Keratinocyte (primary cell): ENCODE data around the gene TBC1D8. TPM values are rescaled to one million over a fixed set of nuclear protein-coding genes. Genes with fewer than 3 reads are reported as not detected.

ENCODE experiments used
- DNase-seq: peaks from one replicate; pipeline ENCODE4 v3.0.0-alpha.2; 2011; ENCODE audit warnings: low read depth, missing footprints, low spot score
- FAIRE-seq: peaks from 2 replicates; lab custom pipeline; 2011; peaks lifted over from hg19 to GRCh38; lab: Jason Lieb, UNC
- H2AFZ ChIP-seq: 2 replicates; pipeline ENCODE4 v1.6.0; 2012; ENCODE audit warnings: low read length, control low read depth, inconsistent platforms; ENCODE audit not compliant: control insufficient read depth
- H3K27ac ChIP-seq: 2 replicates; pipeline ENCODE4 v1.5.1; 2011; ENCODE audit warnings: low read length; ENCODE audit not compliant: control insufficient read depth, insufficient read depth
- H3K27me3 ChIP-seq: 3 replicates; pipeline ENCODE4 v1.6.0; 2011; ENCODE audit warnings: low read length; ENCODE audit not compliant: control insufficient read depth, insufficient read depth; ENCODE audit errors: extremely low read depth
- H3K36me3 ChIP-seq, 2 experiments: 2 replicates in 1 of 2; 3 replicates in 1 of 2; pipeline ENCODE4 v1.5.1; 2011; ENCODE audit warnings: low read length in 2 of 2, mild to moderate bottlenecking in 1 of 2; ENCODE audit not compliant: control insufficient read depth in 2 of 2, insufficient read depth in 2 of 2; ENCODE audit errors: extremely low read depth in 1 of 2
- H3K4me1 ChIP-seq: 3 replicates; pipeline ENCODE4 v1.5.1; 2011; ENCODE audit warnings: low read length; ENCODE audit not compliant: control insufficient read depth, insufficient read depth; ENCODE audit errors: extremely low read depth
- H3K4me2 ChIP-seq: 3 replicates; pipeline ENCODE4 v1.6.0; 2011; ENCODE audit warnings: low read depth, low read length; ENCODE audit not compliant: control insufficient read depth, insufficient read depth; ENCODE audit errors: extremely low read depth
- H3K4me3 ChIP-seq, 3 experiments: fragments of 200-600 bp in 1 of 3; sonication (generic) in 1 of 3; 2 replicates in 2 of 3; 3 replicates in 1 of 3; pipeline ENCODE4 v1.5.1; 2011 to 2016; ENCODE audit warnings: low read length in 3 of 3, mild to moderate bottlenecking in 3 of 3, control low read depth in 2 of 3, inconsistent platforms in 1 of 3, low read depth in 1 of 3, mixed read lengths in 1 of 3, mixed run types in 1 of 3, moderate library complexity in 1 of 3; ENCODE audit not compliant: control insufficient read depth in 2 of 3, insufficient read depth in 2 of 3; ENCODE audit errors: extremely low read depth in 1 of 3
- H3K79me2 ChIP-seq: 2 replicates; pipeline ENCODE4 v1.6.0; 2012; ENCODE audit warnings: low read length; ENCODE audit not compliant: control insufficient read depth, insufficient read depth
- H3K9ac ChIP-seq: 3 replicates; pipeline ENCODE4 v1.6.0; 2011; ENCODE audit warnings: low read length; ENCODE audit not compliant: control insufficient read depth, insufficient read depth; ENCODE audit errors: extremely low read depth
- H3K9me1 ChIP-seq: 3 replicates; pipeline ENCODE4 v1.6.0; 2011; ENCODE audit warnings: low read length; ENCODE audit not compliant: control insufficient read depth, insufficient read depth; ENCODE audit errors: extremely low read depth
- H3K9me3 ChIP-seq: 2 replicates; pipeline ENCODE4 v1.5.1; 2012; ENCODE audit warnings: low read depth, low read length; ENCODE audit not compliant: control insufficient read depth
- H4K20me1 ChIP-seq: 3 replicates; pipeline ENCODE4 v1.6.0; 2011; ENCODE audit warnings: low read length; ENCODE audit not compliant: control insufficient read depth, insufficient read depth; ENCODE audit errors: extremely low read depth
- EZH2 ChIP-seq: IDR thresholded peaks from one replicate; pipeline ENCODE4 v1.6.1; 2012; ENCODE audit warnings: inconsistent platforms, mild to moderate bottlenecking, low read length, moderate library complexity
- dilution Hi-C: fragments of 300-500 bp; cut with MboI; formaldehyde crosslinking; loops from one replicate; pipeline ENCODE4 v1.7.0; 2020; ENCODE audit warnings: low sequenced_read_pairs; ENCODE audit not compliant: extremely low pct_ligation_motif_present
- polyA plus RNA-seq, 5 experiments: library from polyadenylated mRNA; depleted of rRNA in 3 of 5; stranded (reverse) in 3 of 5; stranded (forward) in 1 of 5; unstranded in 1 of 5; fragments of >200 nt; gene quantifications; 1 replicate in 1 of 5; 2 replicates in 3 of 5; 3 replicates in 1 of 5; pipeline versions ENCODE4 v1.2.1 to v1.2.3, GENCODE V29; 2011 to 2012; ENCODE audit warnings: missing spikeins in 2 of 5, low read depth in 1 of 5, low replicate concordance in 1 of 5
- TF ChIP-seq, protein P1 (sequence below), 3 experiments: IDR thresholded peaks in 1 of 3; conservative IDR thresholded peaks in 1 of 3; optimal IDR thresholded peaks in 1 of 3; 2 replicates in 2 of 3; 3 replicates in 1 of 3; pipeline versions ENCODE3 to v1.5.1; 2011; ENCODE audit warnings: low read length in 3 of 3, mild to moderate bottlenecking in 3 of 3, moderate library complexity in 2 of 3, control low read depth in 1 of 3, inconsistent platforms in 1 of 3; ENCODE audit not compliant: insufficient read depth in 2 of 3; ENCODE audit errors: extremely low read depth in 1 of 3

TBC1D8 gene
- polyA plus RNA-seq, 1 donor (not counting 4 experiments of a cell fraction or from before 2014, with no cell fraction given), result 13.8 TPM

DNA sequence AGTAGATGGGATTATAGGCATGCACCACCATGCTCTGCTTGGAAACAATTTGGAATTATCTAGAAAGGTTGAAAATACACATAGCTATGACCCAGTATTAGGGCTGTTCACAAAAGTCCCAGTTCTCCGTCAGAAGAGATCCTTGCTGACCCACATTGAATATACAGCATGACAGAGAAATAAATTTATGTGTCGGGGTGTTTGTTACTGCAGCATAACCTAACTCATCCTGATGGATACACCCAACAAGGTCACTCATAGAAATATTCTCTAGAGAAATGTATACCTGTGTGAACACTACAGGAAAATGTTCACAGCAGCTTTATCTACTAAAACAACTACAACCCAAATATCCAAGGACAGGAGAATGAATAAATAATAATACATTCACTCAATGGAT lies 9.0 kb downstream of the TBC1D8 start:
- Histone ChIP-seq H3K4me2 (no peak overlapping the region), H3K27ac (no peak overlapping the region), H4K20me1 (no peaks in the 10 kb centered on the region), H2AFZ (no peak overlapping the region), H3K36me3 (no peaks in the 10 kb centered on the region), H3K27me3 (no peaks in the 10 kb centered on the region), H3K79me2 (peaks cover 76% of the 10 kb centered on the region), H3K9me1 (no peaks in the 10 kb centered on the region), H3K4me3 (no peak overlapping the region), H3K9me3 (no peaks in the 10 kb centered on the region), H3K9ac (no peak overlapping the region), H3K4me1 (peaks cover 14% of the 10 kb centered on the region)
- TF ChIP-seq EZH2, result no peak
- TF ChIP-seq, protein P1, sequence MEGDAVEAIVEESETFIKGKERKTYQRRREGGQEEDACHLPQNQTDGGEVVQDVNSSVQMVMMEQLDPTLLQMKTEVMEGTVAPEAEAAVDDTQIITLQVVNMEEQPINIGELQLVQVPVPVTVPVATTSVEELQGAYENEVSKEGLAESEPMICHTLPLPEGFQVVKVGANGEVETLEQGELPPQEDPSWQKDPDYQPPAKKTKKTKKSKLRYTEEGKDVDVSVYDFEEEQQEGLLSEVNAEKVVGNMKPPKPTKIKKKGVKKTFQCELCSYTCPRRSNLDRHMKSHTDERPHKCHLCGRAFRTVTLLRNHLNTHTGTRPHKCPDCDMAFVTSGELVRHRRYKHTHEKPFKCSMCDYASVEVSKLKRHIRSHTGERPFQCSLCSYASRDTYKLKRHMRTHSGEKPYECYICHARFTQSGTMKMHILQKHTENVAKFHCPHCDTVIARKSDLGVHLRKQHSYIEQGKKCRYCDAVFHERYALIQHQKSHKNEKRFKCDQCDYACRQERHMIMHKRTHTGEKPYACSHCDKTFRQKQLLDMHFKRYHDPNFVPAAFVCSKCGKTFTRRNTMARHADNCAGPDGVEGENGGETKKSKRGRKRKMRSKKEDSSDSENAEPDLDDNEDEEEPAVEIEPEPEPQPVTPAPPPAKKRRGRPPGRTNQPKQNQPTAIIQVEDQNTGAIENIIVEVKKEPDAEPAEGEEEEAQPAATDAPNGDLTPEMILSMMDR (optimal IDR thresholded peaks at IDR 0.05 in 1 of 3, IDR thresholded peaks at IDR 0.05 in 1 of 3, conservative IDR thresholded peaks at IDR 0.05 in 1 of 3; ENCODE audit: extremely low read depth in 1 of 3, insufficient read depth in 2 of 3, low read length in 3 of 3), result no peak
- dilution Hi-C loops, result no loop called here
- DNase-seq (no peak), FAIRE-seq (no peak)

DNA sequence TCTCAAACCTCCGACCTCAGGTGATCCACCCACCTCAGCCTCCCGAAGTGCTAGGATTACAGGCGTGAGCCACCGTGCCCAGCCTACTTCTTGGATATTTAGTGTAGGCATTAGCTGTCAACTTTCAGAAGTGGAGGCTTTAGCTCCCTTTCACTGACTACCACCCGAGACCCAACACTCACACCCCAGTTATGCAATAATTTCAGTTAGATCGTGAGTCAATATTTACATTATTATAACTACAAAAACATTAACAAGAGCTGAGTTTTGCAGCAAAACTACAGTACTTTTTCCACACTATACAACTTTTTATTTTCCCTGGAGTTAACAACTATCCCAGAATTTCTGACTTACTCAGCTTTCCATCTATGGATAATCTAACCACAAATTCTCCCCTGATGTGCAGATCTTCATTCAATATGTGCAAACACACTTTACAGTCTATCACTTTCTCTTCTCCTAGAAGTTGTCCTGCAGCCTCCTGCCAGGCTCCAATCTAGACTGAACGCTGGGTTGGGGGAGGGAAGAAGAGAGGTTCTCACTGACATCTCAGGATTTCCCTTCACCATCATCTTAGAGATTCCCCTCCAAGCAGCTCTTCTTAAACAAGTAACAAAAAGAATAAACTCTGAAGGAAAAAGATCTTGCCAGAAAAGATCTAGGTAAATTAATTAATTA lies 10.1 kb downstream of the TBC1D8 start:
- H3K36me3 ChIP-seq, result no peaks in the 10 kb centered on the region
- TF ChIP-seq EZH2, result no peak
- TF ChIP-seq, protein P1 (optimal IDR thresholded peaks at IDR 0.05 in 1 of 3, IDR thresholded peaks at IDR 0.05 in 1 of 3, conservative IDR thresholded peaks at IDR 0.05 in 1 of 3; ENCODE audit: extremely low read depth in 1 of 3, insufficient read depth in 2 of 3, low read length in 3 of 3), result no peak
- H2AFZ ChIP-seq, result no peak overlapping the region
- H3K4me3 ChIP-seq, result no peak overlapping the region
- DNase-seq, result no peak
- FAIRE-seq, result no peak
- no peak overlapping the region for H3K27ac ChIP-seq
- H3K27me3 ChIP-seq, result no peaks in the 10 kb centered on the region
- dilution Hi-C loops, result no loop called here
- no peaks in the 10 kb centered on the region for H3K9me1 ChIP-seq
- peaks cover 12% of the 10 kb centered on the region for H3K4me1 ChIP-seq
- no peaks in the 10 kb centered on the region for H4K20me1 ChIP-seq
- H3K79me2 ChIP-seq, result peaks cover 70% of the 10 kb centered on the region
- no peak overlapping the region for H3K4me2 ChIP-seq
- H3K9ac ChIP-seq, result no peak overlapping the region
- H3K9me3 ChIP-seq, result no peaks in the 10 kb centered on the region
